Measurements from ENCODE around the gene FSD1L.

FSD1L gene

DNA sequence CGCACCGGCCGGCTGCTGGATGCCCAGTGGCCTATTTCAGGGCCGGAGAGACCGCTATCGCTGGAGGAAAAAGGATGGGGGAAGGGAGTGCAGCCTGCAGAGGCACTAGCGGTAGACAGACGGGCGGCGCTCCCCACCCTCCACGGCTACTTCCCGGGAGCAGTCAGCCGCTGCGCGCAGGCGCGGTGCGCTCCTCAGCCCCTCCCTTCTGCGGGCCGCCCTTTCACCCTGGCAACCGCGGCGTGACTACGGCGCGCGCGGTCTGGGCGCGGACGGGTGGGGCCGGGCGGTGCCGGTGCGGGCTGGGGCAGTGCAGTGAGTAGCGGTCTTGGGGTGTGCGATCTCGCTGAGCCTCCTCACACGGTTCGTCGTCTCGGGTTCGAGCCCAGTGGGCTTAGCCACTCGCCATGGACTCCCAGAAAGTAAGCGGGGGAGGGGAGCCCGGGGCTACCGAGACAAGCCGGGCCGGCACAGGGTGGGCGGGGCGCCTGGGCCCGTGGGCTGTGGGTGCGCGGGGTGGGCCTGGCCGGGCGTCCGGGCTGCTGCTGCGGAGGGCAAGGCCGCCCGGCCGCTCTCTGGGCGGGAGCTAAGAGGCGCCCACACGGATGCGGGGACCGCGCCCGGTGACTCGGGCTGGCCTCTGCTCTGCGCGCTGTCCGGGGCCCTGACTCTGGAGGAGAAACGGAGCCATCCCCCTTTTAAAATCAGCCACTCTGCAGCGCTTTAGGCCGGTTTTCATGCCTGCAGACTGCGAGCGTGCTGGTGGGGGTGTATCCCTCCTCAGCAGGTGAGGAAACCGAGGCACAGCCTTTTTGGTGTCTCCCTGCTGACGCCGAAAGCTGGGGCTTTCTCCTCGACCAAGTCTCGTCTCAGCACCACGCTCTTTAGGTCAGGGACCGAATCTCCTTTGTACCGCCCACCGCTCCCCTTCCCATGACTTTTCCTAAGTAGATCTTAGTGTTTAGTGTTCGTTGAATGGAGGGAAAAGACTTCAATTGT, at the start of gene FSD1L:
FSD1L (plus strand) TSS at position 221 of the 999 bp plus-strand sequence; CDS start at position 408, 187 bp downstream.
- H3K27ac Mint-ChIP-seq = peak within 1 kb of the TSS; percentile 78
- H3K9me3 Mint-ChIP-seq = no peaks in the 10 kb centered on the region
- H3K36me3 Mint-ChIP-seq = no peaks in the 10 kb centered on the region
- ATAC-seq (ENCODE audit: low read depth) (peak; percentile 92), DNase-seq (ENCODE audit: low spot score in 2 of 2) (peak; percentile 72 to 73)
- H3K27me3 Mint-ChIP-seq = no peaks in the 10 kb centered on the region
- peak within 1 kb of the TSS; percentile 93 for H3K4me3 Mint-ChIP-seq
- H3K4me1 Mint-ChIP-seq = peaks cover 18% of the 10 kb centered on the region

- peaks cover 2% of the 10 kb centered on the region for H3K4me1 Mint-ChIP-seq
- ATAC-seq (ENCODE audit: low read depth) = no peak
- H3K27me3 Mint-ChIP-seq = peaks cover 13% of the 10 kb centered on the region
- no peaks in the 10 kb centered on the region for H3K36me3 Mint-ChIP-seq
- DNase-seq (ENCODE audit: low spot score in 2 of 2) = no peak
- no peaks in the 10 kb centered on the region for H3K9me3 Mint-ChIP-seq
- H3K27ac Mint-ChIP-seq = no peak overlapping the region
- H3K4me3 Mint-ChIP-seq = no peak overlapping the region
Observed at GRCh38 chr9:105399117-105399516, 48.7 kb upstream of the FSD1L start.

DNA sequence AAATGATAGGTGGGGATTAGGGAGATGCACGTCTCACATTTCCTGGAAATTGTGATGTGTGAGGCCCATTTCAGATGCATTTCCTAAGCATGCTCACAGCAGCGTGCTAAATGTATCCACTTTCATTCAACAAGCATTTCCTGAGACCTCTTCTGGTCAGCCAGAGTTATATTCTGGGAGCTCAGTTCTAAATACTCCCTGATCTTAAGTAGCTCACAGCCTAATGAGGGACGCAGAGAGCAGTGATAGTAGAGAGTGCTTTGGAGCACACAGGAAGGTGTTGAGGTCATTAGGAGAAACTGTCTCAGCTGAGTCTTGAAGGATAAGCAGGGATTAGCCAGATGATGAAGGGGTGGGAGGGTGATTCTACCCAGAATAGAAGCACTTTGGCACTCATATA, 46.2 kb upstream of the FSD1L start:
- peaks cover 12% of the 10 kb centered on the region for H3K27me3 Mint-ChIP-seq
- ATAC-seq (ENCODE audit: low read depth) = no peak
- DNase-seq (ENCODE audit: low spot score in 2 of 2) = no peak
- peaks cover 1% of the 10 kb centered on the region for H3K36me3 Mint-ChIP-seq
- no peak overlapping the region for H3K27ac Mint-ChIP-seq
- H3K4me1 Mint-ChIP-seq = peaks cover 6% of the 10 kb centered on the region
- peaks cover 3% of the 10 kb centered on the region for H3K9me3 Mint-ChIP-seq
- no peak overlapping the region for H3K4me3 Mint-ChIP-seq

DNA sequence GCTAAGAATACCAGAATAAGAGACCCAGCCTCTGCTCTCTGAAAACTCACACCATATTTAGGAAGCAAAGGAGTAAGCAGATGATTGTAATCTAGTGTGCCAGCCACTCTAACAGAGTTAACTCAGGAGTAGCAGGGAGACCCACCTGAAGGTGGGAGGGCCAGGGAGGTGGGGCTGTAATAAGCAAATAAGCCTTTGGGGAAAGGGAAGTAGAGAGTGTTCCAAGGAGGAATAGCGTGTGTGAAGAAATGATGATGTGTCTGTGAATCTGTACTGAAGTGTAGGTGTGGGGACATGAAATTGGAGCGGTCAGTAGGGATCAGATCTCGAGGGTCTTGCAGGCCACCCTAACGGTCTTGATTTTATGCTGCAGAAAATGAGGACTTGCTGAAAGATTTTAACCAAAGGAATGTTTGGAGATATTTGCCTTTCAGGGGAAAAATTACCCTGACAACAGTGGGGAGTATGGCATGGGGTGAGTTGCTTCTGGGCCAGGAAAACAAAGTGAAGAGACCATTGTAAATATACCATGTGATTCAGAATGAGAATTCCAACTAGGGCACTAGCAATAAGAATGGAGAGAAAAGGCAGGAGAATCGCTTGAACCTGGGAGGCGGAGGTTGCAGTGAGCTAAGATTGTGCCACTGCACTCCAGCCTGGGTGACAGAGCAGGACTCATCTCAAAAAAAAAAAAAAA, 44.1 kb upstream of the FSD1L start:
- ATAC-seq (ENCODE audit: low read depth) (no peak), DNase-seq (ENCODE audit: low spot score in 2 of 2) (no peak)
- Mint-ChIP-seq H3K27ac (no peak overlapping the region), H3K9me3 (peaks cover 6% of the 10 kb centered on the region), H3K36me3 (peaks cover 4% of the 10 kb centered on the region), H3K4me1 (peaks cover 6% of the 10 kb centered on the region), H3K27me3 (peaks cover 12% of the 10 kb centered on the region), H3K4me3 (no peak overlapping the region)

DNA sequence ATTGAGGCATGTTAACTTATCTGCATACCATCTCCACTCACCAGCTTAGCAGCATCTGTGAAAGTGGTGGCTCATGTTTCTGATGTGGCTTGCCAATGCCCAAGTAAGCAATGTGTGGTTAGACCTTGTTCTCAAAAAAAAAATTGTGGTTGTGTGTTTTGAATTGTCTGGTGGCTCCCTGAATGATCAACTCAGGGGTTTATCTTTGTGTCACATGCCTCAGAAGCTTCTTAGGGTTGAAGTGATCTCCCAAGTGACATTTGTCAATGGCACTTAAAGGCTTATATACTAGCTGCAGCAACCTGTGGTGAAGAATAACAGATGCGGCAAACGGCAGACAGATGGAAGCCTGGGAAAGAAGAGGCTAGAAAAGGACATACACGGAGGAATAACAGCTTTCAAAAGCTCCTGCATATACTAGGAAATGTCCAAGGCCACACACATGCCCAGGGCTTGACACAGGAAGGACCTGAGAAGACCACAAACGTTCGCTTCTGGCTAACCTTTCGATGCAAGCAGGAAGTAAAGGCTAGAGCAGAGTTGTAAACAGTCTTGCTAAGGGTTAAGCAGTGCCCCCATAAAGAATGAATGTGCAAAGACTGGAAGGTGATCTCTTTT, 42.2 kb upstream of the FSD1L start:
- no peak for DNase-seq (ENCODE audit: low spot score in 2 of 2)
- H3K27ac Mint-ChIP-seq = no peak overlapping the region
- peaks cover 12% of the 10 kb centered on the region for H3K27me3 Mint-ChIP-seq
- H3K36me3 Mint-ChIP-seq = peaks cover 4% of the 10 kb centered on the region
- peak; percentile 44 for ATAC-seq (ENCODE audit: low read depth)
- no peak overlapping the region for H3K4me3 Mint-ChIP-seq
- H3K9me3 Mint-ChIP-seq = peaks cover 9% of the 10 kb centered on the region
- peaks cover 6% of the 10 kb centered on the region for H3K4me1 Mint-ChIP-seq

DNA sequence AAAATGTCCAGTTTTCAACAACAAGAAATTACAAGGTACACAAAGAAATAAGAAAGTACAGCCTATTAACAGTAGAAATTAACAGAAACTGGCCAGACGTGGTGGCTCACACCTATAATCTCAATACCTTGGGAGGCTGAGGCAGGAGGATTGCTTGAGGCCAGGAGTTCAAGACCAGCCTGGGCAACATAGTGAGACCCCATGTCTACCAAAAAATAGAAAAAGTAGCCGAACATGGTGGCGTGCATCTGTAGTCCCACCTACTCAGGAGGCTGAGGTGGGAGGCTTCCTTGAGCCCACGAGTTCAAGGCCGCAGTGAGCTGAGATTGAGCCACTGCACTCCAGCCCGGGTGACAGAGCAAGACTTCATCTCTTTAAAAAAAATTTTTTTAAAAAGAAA, 41.5 kb upstream of the FSD1L start:
- Mint-ChIP-seq H3K27ac (no peak overlapping the region), H3K4me1 (peaks cover 6% of the 10 kb centered on the region), H3K4me3 (no peak overlapping the region), H3K9me3 (peaks cover 12% of the 10 kb centered on the region), H3K27me3 (peaks cover 12% of the 10 kb centered on the region), H3K36me3 (peaks cover 4% of the 10 kb centered on the region)
- ATAC-seq (ENCODE audit: low read depth) = no peak
- DNase-seq (ENCODE audit: low spot score in 2 of 2) = no peak

GRCh38 chr9:105413525-105413924, 34.3 kb upstream of the FSD1L start:
- no peaks in the 10 kb centered on the region for H3K27me3 Mint-ChIP-seq
- H3K27ac Mint-ChIP-seq = no peak overlapping the region
- no peaks in the 10 kb centered on the region for H3K36me3 Mint-ChIP-seq
- peaks cover 6% of the 10 kb centered on the region for H3K4me1 Mint-ChIP-seq
- H3K9me3 Mint-ChIP-seq = peaks cover 11% of the 10 kb centered on the region
- DNase-seq (ENCODE audit: low spot score in 2 of 2) (no peak), ATAC-seq (ENCODE audit: low read depth) (no peak)
- H3K4me3 Mint-ChIP-seq = no peak overlapping the region

GRCh38 chr9:105414947-105415661, 32.7 kb upstream of the FSD1L start:
- H3K27ac Mint-ChIP-seq = no peak overlapping the region
- peaks cover 9% of the 10 kb centered on the region for H3K9me3 Mint-ChIP-seq
- H3K36me3 Mint-ChIP-seq = no peaks in the 10 kb centered on the region
- peak; percentile 50 to 61 for DNase-seq (ENCODE audit: low spot score in 2 of 2)
- H3K27me3 Mint-ChIP-seq = no peaks in the 10 kb centered on the region
- no peak overlapping the region for H3K4me3 Mint-ChIP-seq
- ATAC-seq (ENCODE audit: low read depth) = peak; percentile 88
- H3K4me1 Mint-ChIP-seq = peaks cover 6% of the 10 kb centered on the region

DNA sequence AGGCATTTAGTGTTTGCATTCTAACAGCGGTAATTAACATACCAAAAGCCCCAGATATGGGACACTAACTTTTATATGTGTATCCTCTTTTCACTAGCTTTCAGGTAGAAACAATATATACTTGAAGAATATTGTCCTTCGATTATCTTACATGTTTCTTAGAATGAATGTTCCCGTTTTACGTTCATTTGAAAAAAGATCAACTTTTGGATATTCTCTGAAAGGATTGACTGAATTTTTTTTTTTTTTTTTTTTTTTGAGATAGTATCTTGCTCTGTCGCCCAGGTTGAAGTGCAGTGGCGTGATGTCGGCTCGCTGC, 32.2 kb upstream of the FSD1L start:
- ATAC-seq (ENCODE audit: low read depth) (no peak), DNase-seq (ENCODE audit: low spot score in 2 of 2) (no peak)
- Mint-ChIP-seq H3K9me3 (peaks cover 9% of the 10 kb centered on the region), H3K36me3 (no peaks in the 10 kb centered on the region), H3K4me1 (peaks cover 6% of the 10 kb centered on the region), H3K4me3 (no peak overlapping the region), H3K27ac (no peak overlapping the region), H3K27me3 (no peaks in the 10 kb centered on the region)

GRCh38 chr9:105416840-105417239, 31.0 kb upstream of the FSD1L start:
- no peaks in the 10 kb centered on the region for H3K36me3 Mint-ChIP-seq
- H3K27ac Mint-ChIP-seq = no peak overlapping the region
- H3K4me1 Mint-ChIP-seq = peaks cover 6% of the 10 kb centered on the region
- DNase-seq (ENCODE audit: low spot score in 2 of 2) = no peak
- H3K27me3 Mint-ChIP-seq = no peaks in the 10 kb centered on the region
- no peak overlapping the region for H3K4me3 Mint-ChIP-seq
- no peak for ATAC-seq (ENCODE audit: low read depth)
- H3K9me3 Mint-ChIP-seq = peaks cover 3% of the 10 kb centered on the region

GRCh38 chr9:105418588-105419500, 29.0 kb upstream of the FSD1L start:
- DNase-seq (ENCODE audit: low spot score in 2 of 2) (no peak), ATAC-seq (ENCODE audit: low read depth) (no peak)
- no peak overlapping the region for H3K27ac Mint-ChIP-seq
- H3K4me1 Mint-ChIP-seq = peaks cover 10% of the 10 kb centered on the region
- H3K36me3 Mint-ChIP-seq = no peaks in the 10 kb centered on the region
- no peaks in the 10 kb centered on the region for H3K9me3 Mint-ChIP-seq
- H3K4me3 Mint-ChIP-seq = no peak overlapping the region
- peaks cover 2% of the 10 kb centered on the region for H3K27me3 Mint-ChIP-seq

DNA sequence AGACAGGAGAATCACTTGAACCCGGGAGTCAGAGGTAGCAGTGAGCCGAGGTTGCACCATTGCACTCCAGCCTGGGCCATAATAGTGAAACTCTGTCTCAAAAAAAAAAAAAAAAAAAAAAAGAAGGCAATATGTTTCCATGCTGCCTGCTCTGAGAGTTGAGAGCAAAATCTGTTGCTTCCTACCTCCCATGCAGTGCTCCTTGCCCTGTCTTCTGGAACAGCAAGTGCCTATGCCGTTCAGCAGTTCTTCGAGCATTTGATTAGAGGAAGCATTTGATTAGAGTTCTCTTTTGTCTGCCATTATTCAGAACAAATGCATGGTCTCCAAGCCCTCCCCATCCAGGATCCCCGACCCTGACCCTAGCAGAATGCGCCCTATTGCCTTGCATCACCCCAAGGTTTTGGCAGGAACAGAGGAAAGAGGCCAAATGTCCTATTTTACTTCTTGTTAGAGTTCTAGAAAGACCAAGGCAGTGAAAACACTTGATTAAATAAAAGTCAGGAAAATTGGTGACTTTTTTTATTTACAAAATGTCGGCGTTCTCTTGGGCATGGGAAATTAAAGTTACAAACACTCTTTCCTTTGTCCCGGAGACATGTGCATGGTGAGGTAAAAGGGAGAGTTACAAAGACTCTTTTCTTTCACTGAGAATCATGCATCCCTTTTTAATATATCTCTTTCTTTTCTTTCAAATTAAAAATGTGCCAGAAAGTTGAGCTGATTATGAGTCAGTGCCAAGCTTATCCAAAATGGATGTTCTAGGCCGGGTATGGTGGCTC, 27.8 kb upstream of the FSD1L start:
- ATAC-seq (ENCODE audit: low read depth) (no peak), DNase-seq (ENCODE audit: low spot score in 2 of 2) (no peak)
- no peaks in the 10 kb centered on the region for H3K9me3 Mint-ChIP-seq
- no peak overlapping the region for H3K27ac Mint-ChIP-seq
- H3K27me3 Mint-ChIP-seq = peaks cover 2% of the 10 kb centered on the region
- peaks cover 8% of the 10 kb centered on the region for H3K4me1 Mint-ChIP-seq
- H3K36me3 Mint-ChIP-seq = no peaks in the 10 kb centered on the region
- no peak overlapping the region for H3K4me3 Mint-ChIP-seq

Data from memory B cell (primary cell).